Measurements from ENCODE around the gene JMJD6. TPM values are rescaled to one million over a fixed set of nuclear protein-coding genes. Genes with fewer than 3 reads are reported as not detected.
A peak's percentile ranks its signal among the peaks of the same experiment; 100 is the strongest.

JMJD6 gene
- total RNA-seq, 2 donors from 2014 or later = 17.7 to 40.5 TPM

- 60% methylated on average over 26 of the region's 26 CpGs for WGBS
- Histone ChIP-seq H3K4me1 (replicated peaks) (no peaks in the 10 kb centered on the region), H3K4me3 (no peak overlapping the region), H3K27me3 (replicated peaks; ENCODE audit: insufficient read depth) (no peaks in the 10 kb centered on the region), H3K36me3 (no peaks in the 10 kb centered on the region), H3K27ac (peak overlapping the region; percentile 62 to 80), H3K9me3 (no peaks in the 10 kb centered on the region)
- intact Hi-C loops (cut with DNase I) = loop anchor here (5.0 kb wide), 1 partner anchor 40 kb away; the partner anchor contains the start of genes JMJD6 and METTL23
- DNase-seq (ENCODE audit: low spot score) = no peak
- TF ChIP-seq POLR2AphosphoS5 (IDR thresholded peaks at IDR 0.05) = peak; percentile 54
- no peak for TF ChIP-seq CTCF (IDR thresholded peaks at IDR 0.05)
Observed at GRCh38 chr17:76687298-76688164, 38.9 kb downstream of the JMJD6 start.

GRCh38 chr17:76686538-76687297 lies 39.7 kb downstream of the JMJD6 start:
- Histone ChIP-seq H3K27ac (peak overlapping the region; percentile 62 to 80), H3K36me3 (no peaks in the 10 kb centered on the region), H3K4me1 (replicated peaks) (no peaks in the 10 kb centered on the region), H3K27me3 (replicated peaks; ENCODE audit: insufficient read depth) (no peaks in the 10 kb centered on the region), H3K4me3 (no peak overlapping the region), H3K9me3 (no peaks in the 10 kb centered on the region)
- 65% methylated on average over 15 of the region's 15 CpGs for WGBS
- intact Hi-C loops (cut with DNase I) = loop anchor here (5.0 kb wide), 1 partner anchor 41 kb away; the partner anchor contains the start of genes JMJD6 and METTL23
- TF ChIP-seq CTCF (IDR thresholded peaks at IDR 0.05) = no peak
- TF ChIP-seq POLR2A (IDR thresholded peaks at IDR 0.05) = no peak
- no peak for TF ChIP-seq POLR2AphosphoS5 (IDR thresholded peaks at IDR 0.05)
- no peak for DNase-seq (ENCODE audit: low spot score)

- Histone ChIP-seq H3K4me3 (no peak overlapping the region), H3K36me3 (no peaks in the 10 kb centered on the region), H3K27ac (no peak overlapping the region), H3K9me3 (no peaks in the 10 kb centered on the region), H3K4me1 (replicated peaks) (no peaks in the 10 kb centered on the region), H3K27me3 (replicated peaks; ENCODE audit: insufficient read depth) (no peaks in the 10 kb centered on the region)
- intact Hi-C loops (cut with DNase I) = loop anchor here (5.0 kb wide), 1 partner anchor 41 kb away; the partner anchor contains the start of genes JMJD6 and METTL23
- 81% methylated on average over 8 of the region's 8 CpGs for WGBS
- no peak for DNase-seq (ENCODE audit: low spot score)
- TF ChIP-seq CTCF (IDR thresholded peaks at IDR 0.05) (no peak), POLR2AphosphoS5 (IDR thresholded peaks at IDR 0.05) (no peak), POLR2A (IDR thresholded peaks at IDR 0.05) (no peak)
Observed at GRCh38 chr17:76685846-76686245, 40.6 kb downstream of the JMJD6 start.

- no peaks in the 10 kb centered on the region for H3K27me3 ChIP-seq (replicated peaks; ENCODE audit: insufficient read depth)
- no peaks in the 10 kb centered on the region for H3K36me3 ChIP-seq
- intact Hi-C loops (cut with DNase I) = loop anchor here (5.0 kb wide), 1 partner anchor 42 kb away; the partner anchor contains the start of genes JMJD6 and METTL23
- H3K9me3 ChIP-seq = no peaks in the 10 kb centered on the region
- no peak overlapping the region for H3K27ac ChIP-seq
- H3K4me3 ChIP-seq = no peak overlapping the region
- TF ChIP-seq POLR2A (IDR thresholded peaks at IDR 0.05) (no peak), CTCF (IDR thresholded peaks at IDR 0.05) (no peak), POLR2AphosphoS5 (IDR thresholded peaks at IDR 0.05) (no peak)
- H3K4me1 ChIP-seq (replicated peaks) = no peaks in the 10 kb centered on the region
- 73% methylated on average over 12 of the region's 12 CpGs for WGBS
- no peak for DNase-seq (ENCODE audit: low spot score)
Observed at GRCh38 chr17:76685366-76685765, 41.0 kb downstream of the JMJD6 start.
